NCI-H146 (cell line): ENCODE measurements around the gene HHIPL1.

Source experiments
- DNase-seq: peaks from one replicate; lab custom pipeline; 2025; lab: John Stamatoyannopoulos, UW

HHIPL1 gene

GRCh38 chr14:99716850-99717681 is 72.1 kb downstream of the HHIPL1 start:
- DNase-seq = no peak

- DNase-seq = no peak
These were observed 72.7 kb downstream of the HHIPL1 start for GRCh38 chr14:99717682-99718013.

GRCh38 chr14:99718031-99718810 is 73.3 kb downstream of the HHIPL1 start:
- DNase-seq = no peak

GRCh38 chr14:99718811-99719192 is 73.9 kb downstream of the HHIPL1 start:
- no peak for DNase-seq

- no peak for DNase-seq
These were observed 76.2 kb downstream of the HHIPL1 start for GRCh38 chr14:99720941-99721791.

- no peak for DNase-seq
These were observed 77.0 kb downstream of the HHIPL1 start for GRCh38 chr14:99721792-99722516.

- no peak for DNase-seq
These were observed 77.8 kb downstream of the HHIPL1 start for GRCh38 chr14:99722741-99723140.

- no peak for DNase-seq
These were observed 79.4 kb downstream of the HHIPL1 start for GRCh38 chr14:99724196-99724891.

- no peak for DNase-seq
These were observed 80.2 kb downstream of the HHIPL1 start for GRCh38 chr14:99724939-99725773.

GRCh38 chr14:99725774-99726537 is 81.0 kb downstream of the HHIPL1 start:
- no peak for DNase-seq

GRCh38 chr14:99726538-99727095 is 81.7 kb downstream of the HHIPL1 start:
- no peak for DNase-seq

GRCh38 chr14:99727096-99727870 is 82.4 kb downstream of the HHIPL1 start:
- DNase-seq = no peak

- DNase-seq = no peak
These were observed 83.4 kb downstream of the HHIPL1 start for GRCh38 chr14:99728231-99728920.

GRCh38 chr14:99728981-99729451 is 84.1 kb downstream of the HHIPL1 start:
- no peak for DNase-seq
